ENCODE measurements around the gene DEDD2. TPM values are rescaled to one million over a fixed set of nuclear protein-coding genes. Genes with fewer than 3 reads are reported as not detected.

DEDD2 gene
- total RNA-seq, 1 donor from 2014 or later = 47.7 TPM

DNA sequence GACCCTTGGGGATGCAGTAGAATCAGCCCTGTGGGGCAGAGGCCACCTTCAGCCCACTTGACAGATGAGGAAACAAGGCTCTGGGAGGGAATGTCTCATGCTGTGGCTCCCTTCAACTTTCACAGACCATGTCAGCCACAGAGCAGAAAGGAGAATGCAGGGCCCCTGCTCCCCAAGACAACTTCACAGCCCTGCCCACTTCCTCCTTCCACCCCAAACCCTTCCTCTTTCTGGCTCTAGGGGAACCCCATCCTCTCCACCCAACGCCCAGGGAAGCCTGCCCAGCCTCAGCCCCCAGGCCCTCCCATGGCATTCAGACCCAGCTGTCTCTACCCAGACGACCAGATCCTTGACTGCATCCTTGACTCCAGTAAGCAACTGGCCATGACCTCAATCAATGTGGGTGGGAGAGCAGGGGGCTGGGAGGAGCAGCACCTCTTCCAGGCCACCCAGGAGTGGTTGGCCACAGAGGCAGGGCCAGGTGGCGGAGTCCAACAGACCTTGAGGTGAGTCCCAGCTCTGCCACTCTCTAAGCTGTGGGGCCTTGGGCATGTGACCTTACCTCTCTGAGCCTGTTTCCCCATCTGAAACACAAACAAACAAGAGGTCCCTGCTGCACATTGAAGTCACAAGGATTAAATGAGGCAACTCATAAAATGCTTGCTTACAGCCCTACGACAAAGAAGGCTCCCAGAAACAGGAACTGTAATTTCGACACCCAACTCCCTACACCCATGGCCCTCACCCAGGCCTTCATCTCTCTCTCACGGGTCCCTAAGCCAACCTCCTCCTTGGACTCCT, 15.8 kb downstream of the DEDD2 start:
- intact Hi-C loops (cut with micrococcal nuclease) = loop anchor here (1.0 kb wide), 1 partner anchor 12 kb away; no protein-coding TSS in a partner anchor

GRCh38 chr19:42200116-42200715, 17.3 kb downstream of the DEDD2 start:
- intact Hi-C loops (cut with micrococcal nuclease) = no loop called here

DNA sequence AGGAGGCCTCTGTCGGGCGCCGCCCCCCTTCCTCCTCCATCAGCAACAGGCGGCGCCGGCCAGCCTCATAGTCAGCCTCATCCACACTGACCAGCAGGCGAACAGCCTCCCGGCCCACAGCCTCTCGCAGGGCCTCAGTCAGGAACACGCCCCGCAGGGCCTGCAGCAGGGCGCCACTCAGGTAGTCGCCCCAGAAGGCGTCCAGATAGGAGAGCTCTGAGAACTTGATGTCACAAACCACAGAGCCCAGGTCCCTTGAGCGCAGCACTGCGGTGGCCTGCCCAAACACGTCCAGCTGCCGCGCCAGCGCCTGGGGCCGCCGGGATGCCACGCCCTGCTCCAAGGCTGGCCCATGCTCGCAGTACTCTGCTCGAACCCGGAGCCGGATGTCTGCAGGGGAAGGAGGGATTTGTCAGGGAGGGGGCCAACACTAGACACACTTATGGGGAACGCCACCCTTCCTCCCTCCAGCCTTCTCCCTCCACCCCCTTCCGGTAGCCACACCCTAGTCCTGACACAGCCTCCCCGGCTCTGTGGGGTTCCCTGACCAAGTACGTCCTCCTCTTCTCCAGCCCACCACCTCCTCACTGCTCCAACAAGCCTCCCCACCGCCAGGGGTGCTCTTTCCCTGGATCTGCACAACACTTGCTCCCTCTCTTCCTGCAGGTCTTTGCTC, 17.9 kb downstream of the DEDD2 start:
- intact Hi-C loops (cut with micrococcal nuclease) = loop anchor here (1.0 kb wide), 10 partner anchors 14 to 126 kb away; partner anchors contain the start of genes DEDD2, GSK3A, MEGF8 and POU2F2

GRCh38 chr19:42198676-42199439, 18.6 kb downstream of the DEDD2 start:
- intact Hi-C loops (cut with micrococcal nuclease) = loop anchor here (1.0 kb wide), 10 partner anchors 14 to 126 kb away; partner anchors contain the start of genes DEDD2, GSK3A, MEGF8 and POU2F2

GRCh38 chr19:42197375-42197817, 20.1 kb downstream of the DEDD2 start:
- intact Hi-C loops (cut with micrococcal nuclease) = no loop called here

DNA sequence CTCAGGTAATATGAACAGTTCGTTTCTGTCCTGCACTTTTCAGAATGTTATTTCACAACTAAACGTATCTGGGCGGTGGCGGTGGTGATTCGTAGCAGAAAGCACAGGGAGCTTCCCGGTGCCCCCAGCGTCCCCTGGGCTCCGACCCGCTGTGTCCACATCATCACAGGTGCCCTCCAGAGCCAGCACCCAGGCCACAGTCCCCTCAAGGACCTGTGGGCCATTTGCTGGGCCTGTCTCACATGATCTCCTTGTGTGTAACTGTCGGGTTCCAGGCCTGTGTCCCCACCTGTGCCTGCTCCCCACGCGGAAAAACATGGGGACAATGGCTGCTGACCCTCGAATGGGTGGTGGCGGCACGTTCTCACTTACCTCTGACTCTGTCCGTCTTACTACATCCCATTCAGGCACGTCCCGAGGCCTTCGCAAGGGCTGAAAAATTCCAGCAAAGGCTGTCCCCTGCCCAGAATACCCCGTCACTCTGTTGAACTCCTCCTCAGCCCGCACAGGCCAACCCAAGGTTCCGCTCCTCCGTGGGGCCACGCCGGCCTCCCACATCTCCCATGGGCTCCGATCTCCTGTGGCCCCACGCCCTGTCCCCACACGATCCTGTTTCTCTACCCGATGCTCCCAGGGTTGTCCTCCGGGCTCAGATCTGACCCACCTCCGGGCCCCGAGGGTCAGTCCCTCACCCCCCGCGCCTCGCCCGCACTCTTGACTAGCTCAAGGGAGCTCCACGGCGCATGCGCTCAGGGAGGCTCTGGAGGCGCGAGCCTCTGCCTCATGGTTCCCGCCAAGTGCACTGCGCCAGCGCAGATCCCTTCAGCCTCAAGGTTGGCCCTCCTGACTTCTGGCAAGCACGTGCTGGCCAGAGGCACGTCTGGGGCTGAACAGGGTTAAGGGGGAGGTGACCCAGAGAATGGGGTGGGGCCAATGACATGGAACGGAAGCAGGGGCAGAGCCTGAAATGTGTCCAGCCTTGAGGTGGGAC, 21.2 kb downstream of the DEDD2 start:
- intact Hi-C loops (cut with micrococcal nuclease) = no loop called here

DNA sequence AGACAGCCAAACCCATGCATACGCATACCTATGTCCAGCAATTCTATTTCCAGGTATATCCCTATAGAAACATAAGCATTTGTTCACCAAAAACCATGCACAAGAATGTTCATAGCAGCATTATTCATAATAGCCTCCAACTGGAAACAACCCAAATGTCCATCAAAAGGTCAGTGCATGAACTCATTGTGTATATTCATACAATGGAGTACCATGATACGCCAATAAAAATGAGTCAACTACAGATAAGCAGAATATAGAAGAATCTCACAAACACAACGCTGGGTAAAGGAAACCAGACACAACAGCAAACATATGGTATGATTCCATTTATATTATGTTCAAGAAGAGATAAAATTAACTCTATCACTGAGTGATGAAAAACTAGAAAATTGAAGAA, 23.8 kb downstream of the DEDD2 start:
- intact Hi-C loops (cut with micrococcal nuclease) = no loop called here

GRCh38 chr19:42193294-42193693, 24.2 kb downstream of the DEDD2 start:
- intact Hi-C loops (cut with micrococcal nuclease) = no loop called here

- intact Hi-C loops (cut with micrococcal nuclease) = no loop called here
Measured at GRCh38 chr19:42191855-42192254, 25.6 kb downstream of the DEDD2 start.

- intact Hi-C loops (cut with micrococcal nuclease) = no loop called here
Measured at GRCh38 chr19:42191330-42191729, 26.1 kb downstream of the DEDD2 start.

- intact Hi-C loops (cut with micrococcal nuclease) = no loop called here
Measured at GRCh38 chr19:42189133-42189532, 28.3 kb downstream of the DEDD2 start.

- intact Hi-C loops (cut with micrococcal nuclease) = no loop called here
Measured at GRCh38 chr19:42188665-42189064, 28.8 kb downstream of the DEDD2 start.

DNA sequence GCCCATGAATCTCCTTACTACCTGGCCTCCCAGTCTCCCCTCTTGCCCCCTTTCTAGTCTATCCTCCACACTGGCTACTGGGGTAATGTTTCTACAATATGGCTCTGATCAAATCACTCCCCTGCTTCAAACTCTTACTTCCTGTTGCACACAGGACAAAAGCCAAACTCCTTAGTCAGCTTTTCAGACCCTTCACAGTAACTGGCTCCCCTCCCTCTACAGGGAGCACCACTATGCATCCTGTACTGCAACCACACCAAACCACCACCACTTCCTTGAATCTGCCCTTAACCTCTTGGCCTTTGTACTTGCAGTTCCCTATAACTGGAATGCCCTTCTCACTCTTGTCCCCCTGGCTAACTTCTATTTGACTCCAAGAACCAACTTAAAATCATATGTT, 32.2 kb downstream of the DEDD2 start:
- intact Hi-C loops (cut with micrococcal nuclease) = loop anchor here (1.0 kb wide), 2 partner anchors 8 to 14 kb away; no protein-coding TSS in a partner anchor

DNA sequence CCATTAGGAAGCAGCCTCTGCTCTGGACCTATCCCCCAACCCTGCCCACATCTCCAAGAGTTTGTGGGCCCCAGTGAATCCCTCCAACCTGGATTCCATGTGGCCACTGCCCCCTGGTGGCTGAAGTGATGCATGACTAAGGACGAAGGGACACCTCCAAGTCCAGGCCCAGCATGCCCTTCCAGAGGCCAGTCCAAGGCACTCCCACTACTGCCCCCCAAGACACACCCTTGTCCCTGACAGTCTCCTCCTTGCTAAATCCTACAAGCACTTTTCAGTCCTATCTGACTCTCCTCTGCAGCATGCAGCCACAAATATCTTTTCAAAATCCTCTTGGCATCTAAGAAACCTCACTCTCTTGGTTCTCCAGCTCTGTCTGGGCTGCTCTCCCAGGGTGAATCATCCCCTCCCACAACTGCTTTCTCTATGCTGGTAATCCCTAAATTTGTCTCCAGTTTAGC, 33.0 kb downstream of the DEDD2 start:
- intact Hi-C loops (cut with micrococcal nuclease) = loop anchor here (1.0 kb wide), 2 partner anchors 51 to 76 kb away; no protein-coding TSS in a partner anchor

DNA sequence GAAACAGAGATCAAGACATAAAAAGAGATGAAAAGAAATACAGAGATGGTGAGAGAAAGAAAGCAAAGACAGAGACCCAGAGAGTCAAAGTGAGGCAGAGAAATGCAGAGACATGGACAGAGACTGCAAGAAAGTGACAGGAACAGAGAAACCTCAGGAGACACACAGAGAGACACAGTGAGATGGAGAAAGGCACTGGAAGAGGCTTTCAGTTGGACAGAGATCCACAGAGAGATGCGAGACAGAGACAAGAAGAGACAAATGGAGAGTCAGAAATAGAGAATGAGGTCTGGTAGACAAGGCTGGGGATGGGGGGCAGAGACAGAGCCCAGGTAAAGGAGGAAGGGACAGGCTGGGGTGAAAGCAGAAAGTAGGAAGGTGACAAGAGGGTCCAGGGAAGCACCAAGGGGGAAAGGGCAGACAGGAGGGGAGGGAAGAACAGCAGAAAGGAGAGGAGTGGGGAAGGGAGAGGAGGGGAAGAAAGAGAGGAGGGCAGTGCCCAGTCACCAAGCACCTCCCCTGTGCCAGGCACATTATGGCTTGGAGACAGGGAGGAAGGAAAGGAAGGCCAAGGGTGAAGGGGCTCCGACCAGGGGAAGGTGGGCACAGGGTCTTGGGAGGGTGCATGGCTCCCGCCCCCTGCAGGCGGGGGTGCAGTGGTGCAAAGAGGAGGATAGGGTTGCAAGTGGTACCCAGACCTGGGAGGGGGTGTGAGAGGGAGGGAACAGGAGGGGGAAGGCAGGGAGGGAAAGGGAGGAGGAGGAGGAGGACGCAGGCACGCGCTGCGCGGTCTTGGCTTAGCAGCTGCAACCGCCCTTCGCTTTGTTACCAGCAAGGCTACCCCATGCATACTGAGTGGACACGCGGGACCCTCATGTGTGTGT, 38.4 kb downstream of the DEDD2 start:
- intact Hi-C loops (cut with micrococcal nuclease) = no loop called here

DNA sequence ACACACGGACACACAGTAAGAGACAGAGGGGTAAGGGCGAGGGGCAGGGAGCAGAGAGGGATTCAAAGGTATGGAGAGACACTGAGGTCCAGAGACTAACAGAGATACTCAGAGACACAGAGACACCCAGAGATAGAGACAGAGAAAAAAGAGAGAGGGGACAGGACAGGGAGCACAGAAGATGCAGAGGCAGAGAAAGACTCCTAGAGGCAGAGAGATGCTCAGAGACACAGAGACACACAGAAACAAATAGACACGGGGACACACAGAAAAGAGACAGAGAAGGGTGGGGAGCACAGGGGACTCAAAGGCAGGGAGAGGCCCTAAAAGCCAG, 39.8 kb downstream of the DEDD2 start:
- intact Hi-C loops (cut with micrococcal nuclease) = loop anchor here (1.0 to 2.0 kb wide), 3 partner anchors 8 to 39 kb away; partner anchors contain the start of gene DEDD2

GRCh38 chr19:42176990-42177685, 40.3 kb downstream of the DEDD2 start:
- intact Hi-C loops (cut with micrococcal nuclease) = loop anchor here (1.0 to 2.0 kb wide), 4 partner anchors 8 to 44 kb away; partner anchors contain the start of gene DEDD2

- intact Hi-C loops (cut with micrococcal nuclease) = loop anchor here (1.0 to 2.0 kb wide), 2 partner anchors 40 to 43 kb away; partner anchors contain the start of gene DEDD2
Measured at GRCh38 chr19:42176649-42176989, 40.9 kb downstream of the DEDD2 start.

Data from T-helper 1 cell treated with Interleukin-12 subunit alpha and Interleukin-12 subunit beta and Interleukin-4 antibody, amounts not matched to agents 30 ng/mL and 1 ng/mL, for 36 hours (primary cell).